ENCODE results near the gene SOX6.

DNA sequence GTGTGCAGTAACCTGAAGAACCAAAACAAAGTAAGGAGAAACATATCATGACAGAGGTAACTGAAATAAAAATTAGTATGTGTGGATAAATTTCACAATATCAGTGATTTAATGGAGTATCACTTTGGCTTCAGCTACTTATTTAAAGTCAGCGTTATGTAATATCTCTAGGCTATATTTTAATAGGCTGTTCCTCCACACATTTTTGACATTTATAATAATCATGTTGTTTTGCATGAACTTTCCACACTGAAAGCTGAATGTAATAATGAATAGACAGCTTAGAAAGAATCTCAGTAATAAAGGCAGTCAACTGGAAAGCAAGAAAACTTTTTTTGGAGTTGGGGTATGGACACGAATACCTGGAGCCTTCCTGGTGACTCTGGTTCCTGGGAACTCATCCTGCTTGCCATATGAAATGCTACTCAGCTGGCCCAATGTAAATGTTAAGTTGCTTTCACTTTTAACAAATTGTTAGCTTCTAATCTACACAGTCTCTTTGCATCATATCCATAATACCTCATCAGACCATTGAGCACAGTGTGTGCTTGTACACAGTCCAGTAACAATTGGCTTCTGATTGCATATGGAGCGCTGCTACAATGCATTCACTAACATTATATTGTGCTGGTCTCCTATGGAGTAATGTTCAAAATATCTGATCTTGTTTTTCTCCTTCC, 257.7 kb downstream of the SOX6 start:
- TF ChIP-seq POLR2A (IDR thresholded peaks at IDR 0.05) (no peak), POLR2AphosphoS5 (IDR thresholded peaks at IDR 0.05) (no peak)
- TF ChIP-seq, protein P1, sequence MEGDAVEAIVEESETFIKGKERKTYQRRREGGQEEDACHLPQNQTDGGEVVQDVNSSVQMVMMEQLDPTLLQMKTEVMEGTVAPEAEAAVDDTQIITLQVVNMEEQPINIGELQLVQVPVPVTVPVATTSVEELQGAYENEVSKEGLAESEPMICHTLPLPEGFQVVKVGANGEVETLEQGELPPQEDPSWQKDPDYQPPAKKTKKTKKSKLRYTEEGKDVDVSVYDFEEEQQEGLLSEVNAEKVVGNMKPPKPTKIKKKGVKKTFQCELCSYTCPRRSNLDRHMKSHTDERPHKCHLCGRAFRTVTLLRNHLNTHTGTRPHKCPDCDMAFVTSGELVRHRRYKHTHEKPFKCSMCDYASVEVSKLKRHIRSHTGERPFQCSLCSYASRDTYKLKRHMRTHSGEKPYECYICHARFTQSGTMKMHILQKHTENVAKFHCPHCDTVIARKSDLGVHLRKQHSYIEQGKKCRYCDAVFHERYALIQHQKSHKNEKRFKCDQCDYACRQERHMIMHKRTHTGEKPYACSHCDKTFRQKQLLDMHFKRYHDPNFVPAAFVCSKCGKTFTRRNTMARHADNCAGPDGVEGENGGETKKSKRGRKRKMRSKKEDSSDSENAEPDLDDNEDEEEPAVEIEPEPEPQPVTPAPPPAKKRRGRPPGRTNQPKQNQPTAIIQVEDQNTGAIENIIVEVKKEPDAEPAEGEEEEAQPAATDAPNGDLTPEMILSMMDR (IDR thresholded peaks at IDR 0.05), result no peak
